NCI-H187 (cell line): ENCODE data around the gene DAD1.
"Not testable (repeated sequence)": the region's sequence is repeated elsewhere in the genome, so short reads cannot be mapped to it uniquely, and the experiment has no call there.

ENCODE experiments used
- DNase-seq, 2 experiments: peaks; one replicate each; lab custom pipeline; 2025; lab: John Stamatoyannopoulos, UW

The DAD1 gene

DNA sequence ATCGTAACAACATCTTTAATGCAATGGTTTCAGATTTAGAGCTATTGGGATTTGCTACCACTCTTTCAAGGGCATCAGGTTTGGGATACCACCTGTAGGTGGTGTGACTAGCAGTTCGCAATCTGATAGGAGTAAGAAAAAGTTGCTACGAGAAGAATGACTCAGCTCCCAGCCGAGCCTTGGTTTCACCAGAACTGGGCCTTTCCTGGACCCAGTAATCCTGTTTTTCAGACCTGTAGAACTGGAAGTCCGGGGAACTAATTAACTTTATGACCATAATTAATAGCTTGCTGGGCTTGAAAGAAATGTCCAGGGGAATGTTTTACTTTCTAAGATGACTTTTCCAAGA, 9.8 kb upstream of the DAD1 start:
- no peak for DNase-seq

DNA sequence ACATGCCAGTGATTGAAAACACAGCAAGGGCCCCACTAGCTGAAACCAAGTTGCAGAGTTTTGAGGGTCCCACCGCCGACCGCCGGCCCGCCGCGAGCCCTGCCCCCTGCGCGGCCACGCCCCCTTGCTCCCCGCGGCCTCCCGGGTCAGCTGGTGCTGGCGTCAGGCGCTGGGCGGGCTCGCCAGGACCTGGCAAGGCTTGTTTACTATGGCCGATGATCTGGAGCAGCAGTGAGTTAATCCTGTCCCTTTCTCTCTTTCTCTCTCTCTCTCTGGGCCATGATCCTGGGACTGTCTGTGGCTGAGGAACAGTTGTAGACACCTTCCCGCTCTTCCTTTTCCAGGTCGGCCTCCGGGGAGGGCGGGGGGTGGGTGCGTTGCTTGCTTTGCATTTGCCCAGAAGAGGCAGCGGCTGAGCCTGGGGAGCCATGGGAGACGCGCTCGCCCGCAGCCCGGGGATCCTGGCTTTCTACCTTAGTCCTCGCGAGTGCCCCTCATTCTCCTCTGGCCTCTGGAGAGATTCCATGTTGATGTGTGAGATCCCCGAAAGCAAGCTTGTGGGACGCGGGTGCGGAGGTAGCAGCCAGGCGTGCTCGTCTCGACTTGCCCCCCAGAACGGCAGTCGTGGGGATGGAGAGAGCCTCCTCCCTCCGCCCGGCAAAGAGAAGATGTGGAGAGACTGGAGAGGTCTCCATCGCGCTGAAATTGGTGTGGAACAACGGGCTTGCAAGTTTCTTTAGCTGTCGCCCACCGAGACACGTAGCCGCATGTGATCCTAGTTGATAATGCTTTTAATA, 9.3 kb upstream of the DAD1 start, which contains the start of gene ABHD4:
TSS of gene ABHD4 (plus strand) at position 202 of the 797 bp plus-strand sequence. CDS start at position 209, 7 bp downstream.
- DNase-seq = peak; percentile 20 to 51

DNA sequence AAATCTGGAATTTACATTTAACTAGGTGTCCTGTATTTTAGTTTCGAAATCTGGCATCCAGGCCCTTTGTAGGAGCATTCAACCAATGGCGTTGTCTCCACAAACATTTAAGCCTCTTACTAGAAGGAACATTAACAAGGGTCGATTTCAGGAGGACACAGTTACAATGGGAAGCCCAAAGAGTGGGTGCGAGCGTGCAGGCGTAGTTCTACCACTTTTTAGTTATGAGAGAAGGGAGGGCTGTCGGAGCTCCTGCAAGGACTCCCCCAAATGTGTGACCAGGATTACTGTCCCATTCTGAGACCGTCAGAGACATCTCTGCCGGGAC, 8.7 kb upstream of the DAD1 start:
- DNase-seq = no peak

DNA sequence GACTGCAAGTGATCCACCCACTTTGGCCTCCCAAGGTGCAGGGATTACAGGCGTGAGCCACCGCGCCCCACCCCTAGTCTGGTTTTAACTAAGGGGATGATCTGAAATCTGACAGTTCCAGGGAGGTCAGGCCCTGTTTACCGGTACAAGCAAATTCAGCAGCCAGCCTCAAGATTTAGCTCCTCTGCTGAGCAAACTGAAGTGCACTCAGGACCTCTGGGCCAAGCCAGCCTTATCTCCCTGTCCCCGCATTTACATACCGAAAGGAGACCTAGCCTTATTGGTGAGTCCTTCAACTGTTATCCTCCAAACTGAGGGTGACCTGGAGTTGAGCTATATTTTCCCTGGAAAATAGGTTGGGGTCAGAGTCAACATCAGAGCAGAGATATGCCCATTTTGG, 8.2 kb upstream of the DAD1 start:
- no peak for DNase-seq

DNA sequence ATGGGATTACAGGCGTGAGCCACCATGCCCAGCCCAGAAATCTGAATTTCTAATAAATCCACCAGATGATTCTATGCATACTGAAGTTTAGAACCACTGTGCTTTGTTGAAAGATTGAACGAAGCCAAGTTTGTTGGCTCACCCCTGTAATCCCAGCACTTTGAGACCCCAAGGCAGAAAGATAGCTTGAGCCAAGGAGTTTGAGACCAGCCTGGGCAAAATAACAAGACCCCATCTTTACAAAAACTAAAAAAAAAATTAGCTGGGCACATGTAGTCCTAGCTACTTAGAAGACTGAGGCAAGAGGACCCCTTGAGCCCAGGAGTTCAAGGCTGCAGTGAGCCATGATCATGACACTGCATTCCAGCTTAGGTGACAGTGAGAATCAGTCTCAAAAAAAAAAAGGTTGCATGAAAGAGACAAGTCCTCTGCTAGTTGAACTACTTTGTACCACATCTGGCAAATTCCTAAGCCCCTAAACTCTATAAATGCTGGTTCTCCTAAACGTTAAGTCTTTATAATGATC, 7.4 kb upstream of the DAD1 start:
- no peak for DNase-seq

DNA sequence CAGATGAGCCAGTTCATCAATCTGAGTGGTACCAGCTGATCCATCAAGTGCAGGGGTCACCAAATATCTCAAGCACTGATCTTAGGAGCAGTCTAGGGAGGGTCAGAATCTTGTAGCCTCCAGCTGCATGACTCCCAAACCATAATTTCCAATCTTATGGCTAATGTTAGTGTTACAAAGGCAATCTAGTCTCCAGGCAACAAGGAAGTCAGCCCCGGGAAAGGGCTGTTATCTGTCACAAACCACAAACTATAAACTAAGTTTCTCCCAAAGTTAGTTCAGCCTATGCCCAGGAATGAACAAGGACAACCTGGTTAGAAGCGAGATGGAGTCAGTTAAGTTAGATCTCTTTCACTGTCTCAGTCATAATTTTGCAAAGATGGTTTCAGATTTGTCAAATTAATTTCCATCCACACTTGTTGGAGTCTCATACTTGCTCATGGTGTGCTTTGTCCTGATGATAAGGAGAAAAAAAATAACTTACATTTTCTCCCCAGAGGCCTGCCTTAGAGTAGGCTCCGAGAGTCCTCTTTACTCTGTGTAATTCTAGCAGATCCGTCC, 5.2 kb upstream of the DAD1 start:
- DNase-seq = no peak

DNA sequence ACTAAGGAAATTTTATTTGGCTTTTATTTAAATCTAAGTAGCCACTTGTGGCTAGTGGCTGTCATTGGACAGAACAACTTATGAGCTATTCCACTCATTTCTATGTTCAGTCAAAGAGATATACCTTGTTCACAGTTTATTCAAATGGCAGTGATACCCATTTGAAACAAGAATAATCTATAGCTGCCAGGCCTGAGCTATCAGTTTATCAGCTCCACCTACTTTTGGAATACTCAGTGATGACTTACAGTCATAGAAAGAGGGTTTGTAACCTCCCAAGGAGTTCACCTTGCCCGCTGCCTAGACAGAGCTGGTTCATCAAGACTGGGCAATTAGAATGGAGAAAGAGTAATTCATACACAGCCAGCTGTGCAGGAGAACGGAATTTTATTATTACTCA, 4.6 kb upstream of the DAD1 start:
- DNase-seq = no peak

DNA sequence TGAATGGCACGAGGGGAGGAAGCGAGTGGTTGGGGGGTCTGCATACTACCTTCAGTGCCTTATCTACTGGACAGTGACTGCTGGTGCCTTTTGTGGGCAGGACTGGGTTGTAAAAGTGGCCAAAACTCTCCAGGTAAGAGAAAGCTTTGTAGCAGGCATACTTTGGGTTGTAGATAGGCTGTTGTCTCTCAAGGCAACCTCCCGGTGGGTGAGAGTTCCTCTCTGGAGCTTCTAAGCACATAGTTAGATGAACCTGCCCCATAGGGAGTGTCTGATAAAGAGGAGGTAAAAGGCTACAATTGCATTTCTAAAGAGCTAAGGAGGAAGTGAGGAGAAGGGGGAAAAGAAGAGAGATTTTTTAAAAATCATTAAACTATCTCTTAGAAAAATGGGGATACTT, 4.2 kb upstream of the DAD1 start:
- DNase-seq = no peak

DNA sequence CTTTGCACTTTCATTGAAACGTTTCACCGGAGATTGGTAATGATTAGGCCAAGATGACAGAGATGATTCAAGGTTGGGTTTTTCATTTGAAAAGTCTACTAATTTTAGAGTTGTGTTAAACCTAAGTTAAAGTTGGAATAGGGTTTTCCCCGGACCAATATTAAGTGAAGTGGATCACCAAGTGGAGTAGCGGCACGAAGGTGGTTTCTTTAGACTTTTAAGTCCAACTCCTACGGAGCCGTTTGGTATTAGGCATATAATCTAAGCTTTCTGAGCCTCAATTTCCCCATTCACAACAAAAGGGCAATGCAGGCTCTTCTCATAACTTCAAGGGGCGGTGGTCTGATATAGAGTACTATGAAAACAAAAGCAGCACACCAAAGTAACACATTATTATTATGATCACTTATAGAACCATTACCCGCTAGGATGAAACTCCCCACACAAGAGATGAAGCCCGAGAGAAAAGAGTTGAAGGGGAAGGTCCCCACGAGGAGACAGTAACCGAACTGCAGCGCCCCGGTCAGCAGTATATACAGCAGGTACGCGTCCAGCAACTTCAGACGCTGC, 413 bp downstream of the DAD1 start:
- no peak for DNase-seq

DNA sequence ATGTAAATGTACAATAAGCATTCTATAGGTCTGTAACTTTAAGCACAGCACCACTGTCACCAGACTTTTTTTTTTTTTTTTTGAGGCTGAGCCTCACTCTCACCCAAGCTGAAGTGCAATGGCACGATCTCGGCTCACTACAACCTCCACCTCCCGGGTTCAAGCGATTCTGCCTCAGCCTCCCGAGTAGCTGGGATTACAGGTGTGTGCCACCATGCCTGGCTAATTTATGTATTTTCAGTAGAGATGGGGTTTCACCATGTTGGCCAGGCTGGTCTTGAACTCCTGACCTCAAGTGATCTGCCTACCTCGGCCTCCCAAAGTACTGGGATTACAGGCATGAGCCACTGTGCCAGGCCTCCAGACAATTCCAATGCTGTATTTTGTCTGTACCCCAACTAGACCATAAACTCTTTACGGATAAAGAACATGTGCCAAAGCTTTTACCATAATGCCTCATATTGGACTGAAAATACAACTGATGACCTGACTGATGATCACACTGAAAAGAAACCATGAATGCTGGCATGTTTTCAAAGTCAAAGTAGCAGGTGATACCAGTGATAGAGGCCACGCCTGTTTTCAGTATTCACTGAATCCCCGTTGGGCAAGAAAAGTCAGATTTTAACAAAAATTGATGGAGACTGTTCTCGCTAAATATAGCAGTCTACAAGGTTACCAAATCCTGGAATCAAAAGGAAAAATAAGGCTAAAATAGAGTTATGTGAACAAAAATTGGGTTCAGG, 1.2 kb downstream of the DAD1 start:
- DNase-seq = not testable (repeated sequence)

DNA sequence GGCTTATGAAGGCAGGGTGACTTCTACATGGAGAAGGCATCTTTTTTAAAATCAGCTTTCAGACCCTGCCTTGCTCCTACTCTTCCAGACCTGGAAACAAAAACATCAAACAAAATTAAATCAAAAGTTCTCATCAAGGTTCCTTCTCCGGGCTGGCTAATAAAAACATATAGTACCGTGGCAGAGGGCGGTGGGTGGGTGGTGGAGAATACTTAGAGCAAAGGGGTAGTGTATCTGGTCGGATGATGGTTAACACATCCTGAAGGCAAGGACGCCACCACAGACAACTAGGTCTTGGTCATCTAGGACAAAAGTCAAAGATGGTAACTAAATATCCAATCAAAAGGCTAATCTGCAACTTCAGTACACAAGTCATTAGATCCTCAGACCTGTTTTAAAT, 1.8 kb downstream of the DAD1 start:
- DNase-seq = no peak

DNA sequence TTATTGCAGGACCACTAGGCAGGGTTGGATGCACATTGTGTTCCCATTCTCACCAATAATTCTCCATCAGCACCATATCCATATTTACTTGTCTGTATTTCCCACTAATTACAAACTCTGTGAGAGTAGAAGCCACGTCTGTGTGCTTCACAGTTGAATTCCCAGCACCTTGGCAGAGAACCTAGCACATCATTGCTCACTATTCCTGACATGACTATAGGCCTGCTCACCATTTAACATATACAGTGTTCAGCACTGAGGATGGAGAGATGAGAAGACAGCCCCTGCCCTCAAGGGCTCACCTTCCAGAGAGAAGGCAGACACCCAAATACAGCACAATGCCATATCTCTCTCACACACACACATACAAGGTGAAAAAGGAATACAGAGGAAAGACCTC, 5.0 kb downstream of the DAD1 start:
- DNase-seq = no peak

DNA sequence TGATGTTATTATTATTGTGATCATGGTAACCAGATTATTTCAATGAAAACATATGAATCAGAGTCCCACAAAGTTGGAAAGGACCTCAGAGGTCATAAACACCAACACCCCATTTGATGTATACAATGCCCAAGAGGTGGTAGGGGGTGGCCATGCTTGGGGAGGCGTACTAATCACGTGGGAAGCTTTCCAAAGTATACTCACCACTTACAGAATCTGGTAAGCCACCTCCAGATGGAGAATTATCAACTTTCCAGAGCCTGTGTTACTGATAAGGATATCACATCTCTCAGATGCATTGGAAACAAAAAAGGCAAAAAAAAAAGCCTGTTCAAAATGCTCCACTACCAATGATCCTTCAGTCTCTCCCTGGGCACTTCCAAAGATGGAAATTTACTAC, 8.4 kb downstream of the DAD1 start:
- DNase-seq = no peak

DNA sequence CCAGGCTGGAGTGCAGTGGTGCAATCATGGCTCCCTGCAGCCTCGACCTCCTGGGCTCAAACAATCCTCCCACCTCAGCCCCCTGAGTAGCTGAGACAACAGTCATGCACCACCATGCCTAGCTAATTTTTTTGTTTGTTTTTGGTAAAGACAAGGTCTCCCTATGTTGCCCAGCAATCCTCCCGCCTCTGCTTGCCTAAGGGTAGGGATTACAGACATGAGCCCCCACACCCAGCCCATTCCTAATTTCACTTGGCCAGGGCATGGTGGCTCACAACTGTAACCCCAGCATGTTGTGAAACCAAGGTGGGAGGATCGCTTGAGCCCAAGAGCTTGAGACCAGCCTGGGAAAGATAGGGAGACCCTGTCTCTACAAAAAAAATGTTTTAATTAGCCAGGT, 9.1 kb downstream of the DAD1 start:
- no peak for DNase-seq

DNA sequence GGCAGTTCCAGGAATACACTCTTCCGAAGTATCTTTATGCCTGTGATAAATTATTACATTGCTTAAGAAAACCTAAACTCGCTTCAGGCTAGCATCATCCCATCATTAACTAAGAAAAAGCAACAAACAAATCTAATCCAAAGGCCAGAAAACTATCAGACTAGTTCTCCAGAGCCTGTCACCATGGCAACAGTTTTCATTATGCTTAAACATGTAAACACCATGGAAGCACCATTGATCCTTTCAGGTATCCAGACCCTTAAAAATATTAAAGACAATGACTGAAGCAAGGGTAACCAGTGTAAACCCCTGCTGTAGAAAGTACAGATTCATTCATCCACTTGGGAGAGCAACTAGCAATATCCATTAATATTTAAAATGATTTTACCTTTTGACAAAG, 9.8 kb downstream of the DAD1 start:
- DNase-seq = no peak

DNA sequence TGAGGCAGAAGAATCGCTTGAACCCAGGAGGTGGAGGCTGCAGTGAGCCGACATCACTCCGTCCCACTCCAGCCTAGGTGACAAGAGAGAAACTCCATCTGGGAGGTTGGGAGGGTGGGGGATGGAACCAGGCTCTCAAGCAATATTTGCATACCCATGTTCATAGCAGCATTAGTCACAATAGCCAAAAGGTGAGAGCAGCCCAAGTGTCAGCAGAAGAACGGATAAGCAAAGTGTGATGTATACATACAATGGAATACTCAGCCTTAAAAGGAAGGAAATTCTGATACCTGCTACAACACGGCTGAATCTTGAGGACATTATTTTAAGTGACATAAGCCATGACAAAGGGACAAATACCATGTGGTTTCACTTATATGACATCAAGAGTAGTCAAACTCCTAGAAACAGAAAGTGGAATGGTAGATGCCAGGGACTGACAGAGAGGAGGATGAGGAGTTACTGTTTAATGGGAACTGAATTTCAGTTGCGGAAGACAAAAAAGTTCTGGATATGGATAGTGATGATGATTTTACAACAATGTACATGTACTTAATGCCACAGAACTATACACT, 11.6 kb downstream of the DAD1 start:
- DNase-seq = no peak

DNA sequence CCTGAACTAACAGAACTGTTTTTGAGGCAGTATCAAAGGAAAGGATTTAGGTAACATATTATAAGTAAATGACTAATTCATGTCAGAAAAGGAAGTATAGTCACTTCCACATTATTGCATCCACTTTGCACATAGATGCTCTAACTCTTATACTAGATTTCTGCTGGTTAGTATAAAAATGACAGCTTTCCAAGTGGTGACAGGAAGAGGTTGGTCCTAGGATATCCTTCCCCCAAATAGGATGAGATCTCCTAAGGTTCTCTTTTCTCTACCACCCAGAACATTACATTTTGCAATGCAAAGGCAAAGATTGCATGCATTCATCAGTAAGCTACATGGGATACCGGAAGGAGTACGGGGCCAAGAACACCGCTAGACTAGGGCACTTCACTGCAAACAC, 15.2 kb downstream of the DAD1 start:
- DNase-seq = no peak

DNA sequence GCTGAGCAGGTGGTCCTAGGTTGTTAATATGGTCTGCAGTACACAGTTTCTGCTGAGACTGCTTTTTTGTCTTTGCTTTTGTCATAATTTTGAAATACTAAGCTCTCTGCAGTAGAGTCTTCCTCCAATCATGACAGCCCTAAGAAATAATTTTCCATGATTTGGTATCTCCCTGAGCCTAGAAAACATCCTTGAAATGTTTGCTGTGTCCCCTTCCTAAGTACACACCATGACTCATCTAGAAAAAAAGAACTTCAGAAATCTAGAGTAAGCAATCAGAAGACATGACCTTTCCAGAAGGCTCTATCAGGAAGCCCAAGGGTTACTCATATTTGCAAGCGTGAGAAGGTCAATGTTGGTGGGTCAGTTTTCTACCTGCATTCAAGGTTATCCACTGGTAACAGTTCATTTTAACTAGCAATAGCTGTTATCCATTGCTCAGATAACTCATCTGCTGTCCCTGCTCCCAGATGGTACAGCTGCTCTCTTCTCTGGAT, 16.4 kb downstream of the DAD1 start:
- DNase-seq = no peak

DNA sequence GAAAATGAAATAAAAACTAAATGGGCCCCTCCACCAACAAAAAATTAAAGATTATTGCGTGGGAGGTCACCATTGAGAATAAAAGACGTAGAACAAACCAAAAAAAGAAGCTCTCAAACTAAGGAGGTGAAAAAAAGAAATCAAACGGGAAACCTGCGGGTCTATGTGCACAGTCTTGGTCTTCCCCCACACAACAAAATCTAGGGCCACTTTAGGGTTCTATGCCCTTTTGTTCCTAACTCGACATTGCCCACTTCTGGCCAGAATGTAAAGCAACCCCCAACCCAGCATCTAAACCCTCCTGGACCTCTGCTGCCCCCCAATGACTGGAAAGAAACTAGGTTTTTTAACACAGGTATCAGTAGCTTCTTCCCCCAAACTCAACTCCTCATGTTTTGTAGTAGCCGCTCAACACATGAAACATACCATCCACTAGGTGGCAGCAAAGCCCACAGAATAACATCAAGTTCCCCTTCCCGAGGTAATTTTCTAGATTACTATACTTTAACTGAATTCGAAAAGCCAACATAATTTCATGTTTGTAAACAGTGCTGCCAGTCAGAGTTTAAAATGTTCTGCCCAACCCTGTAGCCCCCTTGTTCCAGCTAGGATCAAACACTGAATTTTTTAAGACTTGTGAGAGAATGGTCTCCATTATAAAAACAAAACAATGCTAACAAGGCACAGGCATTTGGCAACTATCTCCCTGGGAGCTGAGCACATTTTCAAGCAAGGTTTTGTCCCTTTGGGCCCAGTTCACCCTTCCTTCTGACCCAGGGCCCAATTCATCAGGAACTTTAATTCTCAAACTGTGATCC, 18.7 kb downstream of the DAD1 start:
- peak; percentile 24 to 54 for DNase-seq

DNA sequence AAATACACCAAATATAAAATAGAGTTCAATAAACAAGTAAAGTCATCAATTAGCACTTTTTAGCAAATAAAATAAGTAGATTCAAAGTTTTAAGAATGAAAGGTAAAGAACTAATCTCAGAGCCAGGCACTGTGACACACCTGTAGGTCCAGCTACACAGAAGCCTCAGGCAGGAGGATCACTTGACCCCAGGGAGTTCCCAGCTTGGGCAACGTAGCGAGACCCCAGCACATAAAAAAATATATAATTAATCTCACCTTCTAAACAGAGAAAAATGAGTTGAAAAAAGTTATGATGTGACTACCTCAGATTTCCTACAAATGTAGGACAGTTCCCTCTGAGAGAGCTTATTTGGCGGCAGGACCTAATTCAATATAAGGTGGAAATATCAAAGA, 19.3 kb downstream of the DAD1 start:
- no peak for DNase-seq

DNA sequence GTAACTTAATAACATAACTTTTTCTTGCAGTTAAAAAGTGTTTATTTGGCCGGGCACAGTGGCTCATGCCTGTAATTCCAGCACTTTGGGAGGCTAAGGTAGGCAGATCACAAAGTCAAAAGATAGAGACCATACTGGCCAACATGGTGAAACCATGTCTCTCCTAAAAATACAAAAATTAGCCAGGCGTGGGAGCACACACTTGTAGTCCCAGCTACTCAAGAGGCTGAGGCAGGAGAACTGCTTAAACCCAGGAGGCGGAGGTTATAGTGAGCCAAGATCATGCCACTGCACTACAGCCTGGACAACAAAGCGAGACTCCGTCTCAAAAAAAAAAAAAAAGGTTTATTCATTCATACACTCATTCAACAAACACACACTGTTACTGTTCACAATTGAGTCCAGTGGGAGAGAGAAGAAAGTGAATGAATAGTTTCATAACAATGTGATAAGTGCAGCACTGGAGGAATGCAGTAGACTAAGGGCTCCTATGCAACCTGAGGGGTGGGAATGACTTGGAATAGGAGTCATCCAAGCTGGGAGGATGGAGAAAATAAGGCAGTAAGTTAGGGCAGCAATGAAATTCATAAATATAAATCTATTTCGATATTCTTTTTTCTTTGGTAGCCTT, 19.8 kb downstream of the DAD1 start:
- DNase-seq = no peak
